ENCODE data around the gene TBC1D22A. TPM values are rescaled to one million over a fixed set of nuclear protein-coding genes. Genes with fewer than 3 reads are reported as not detected.

TBC1D22A gene
- total and polyA plus RNA-seq, 8 donors, result 14.4 to 33.5 (median 15.7) TPM

- H3K4me1 ChIP-seq, result peaks cover 41 to 58% of the 10 kb centered on the region in 2 donors
- peak; percentile 70 to 96 (median 88) for DNase-seq
- intact Hi-C loops (cut with DNase I), result no loop called here
Measured at GRCh38 chr22:46737976-46738646, 24.3 kb upstream of the TBC1D22A start, which contains the start of gene CERK. CERK (minus strand) TSS chr22:46738252; CDS start chr22:46738148, 104 bp downstream.

GRCh38 chr22:46738647-46739093, 23.8 kb upstream of the TBC1D22A start:
- Histone ChIP-seq H3K4me3 (peak overlapping the region; percentile 80 to 92), H3K4me1 (peaks cover 41 to 53% of the 10 kb centered on the region in 2 donors), H3K9me3 (no peaks in the 10 kb centered on the region), H3K27ac (peak overlapping the region; percentile 76 to 81), H3K27me3 (no peaks in the 10 kb centered on the region), H3K36me3 (no peaks in the 10 kb centered on the region)
- intact Hi-C loops (cut with DNase I), result no loop called here
- TF ChIP-seq, protein P1, sequence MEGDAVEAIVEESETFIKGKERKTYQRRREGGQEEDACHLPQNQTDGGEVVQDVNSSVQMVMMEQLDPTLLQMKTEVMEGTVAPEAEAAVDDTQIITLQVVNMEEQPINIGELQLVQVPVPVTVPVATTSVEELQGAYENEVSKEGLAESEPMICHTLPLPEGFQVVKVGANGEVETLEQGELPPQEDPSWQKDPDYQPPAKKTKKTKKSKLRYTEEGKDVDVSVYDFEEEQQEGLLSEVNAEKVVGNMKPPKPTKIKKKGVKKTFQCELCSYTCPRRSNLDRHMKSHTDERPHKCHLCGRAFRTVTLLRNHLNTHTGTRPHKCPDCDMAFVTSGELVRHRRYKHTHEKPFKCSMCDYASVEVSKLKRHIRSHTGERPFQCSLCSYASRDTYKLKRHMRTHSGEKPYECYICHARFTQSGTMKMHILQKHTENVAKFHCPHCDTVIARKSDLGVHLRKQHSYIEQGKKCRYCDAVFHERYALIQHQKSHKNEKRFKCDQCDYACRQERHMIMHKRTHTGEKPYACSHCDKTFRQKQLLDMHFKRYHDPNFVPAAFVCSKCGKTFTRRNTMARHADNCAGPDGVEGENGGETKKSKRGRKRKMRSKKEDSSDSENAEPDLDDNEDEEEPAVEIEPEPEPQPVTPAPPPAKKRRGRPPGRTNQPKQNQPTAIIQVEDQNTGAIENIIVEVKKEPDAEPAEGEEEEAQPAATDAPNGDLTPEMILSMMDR (IDR thresholded peaks at IDR 0.05), result no peak
- ATAC-seq, result peak; percentile 2
- no peak for DNase-seq

More at GRCh38 chr22:46737976-46738646, 24.3 kb upstream of the TBC1D22A start, which contains the start of gene CERK:
- peak; percentile 78 for ATAC-seq
- Histone ChIP-seq H3K9me3 (no peaks in the 10 kb centered on the region), H3K27ac (peak within 1 kb of the TSS; percentile 81 to 83), H3K4me3 (peak within 1 kb of the TSS; percentile 80 to 92), H3K27me3 (no peaks in the 10 kb centered on the region), H3K36me3 (no peaks in the 10 kb centered on the region)
- TF ChIP-seq, protein P1 (IDR thresholded peaks at IDR 0.05), result no peak

- peak in 2 of 4 donors; percentile 59 to 83 for DNase-seq
- H3K27me3 ChIP-seq, result no peaks in the 10 kb centered on the region
- intact Hi-C loops (cut with DNase I), result no loop called here
- peak overlapping the region in 1 of 2 donors; percentile 81 for H3K27ac ChIP-seq
- peaks cover 36 to 47% of the 10 kb centered on the region in 2 donors for H3K4me1 ChIP-seq
- peak overlapping the region; percentile 80 to 92 for H3K4me3 ChIP-seq
- peak; percentile 1 for ATAC-seq
- TF ChIP-seq, protein P1 (IDR thresholded peaks at IDR 0.05), result no peak
- H3K36me3 ChIP-seq, result no peaks in the 10 kb centered on the region
- H3K9me3 ChIP-seq, result no peaks in the 10 kb centered on the region
Measured at GRCh38 chr22:46739094-46739870, 23.2 kb upstream of the TBC1D22A start.

GRCh38 chr22:46740910-46741780, 21.3 kb upstream of the TBC1D22A start:
- intact Hi-C loops (cut with DNase I), result no loop called here
- ATAC-seq (no peak), DNase-seq (peak in 1 of 4 donors; percentile 66)
- no peak overlapping the region for H3K4me3 ChIP-seq
- no peaks in the 10 kb centered on the region for H3K36me3 ChIP-seq
- no peak overlapping the region for H3K27ac ChIP-seq
- H3K4me1 ChIP-seq, result peaks cover 20 to 29% of the 10 kb centered on the region in 2 donors
- H3K9me3 ChIP-seq, result no peaks in the 10 kb centered on the region
- H3K27me3 ChIP-seq, result no peaks in the 10 kb centered on the region
- TF ChIP-seq, protein P1 (IDR thresholded peaks at IDR 0.05), result no peak

All from left lung (tissue), 10 donors.